Calu3 (cell line): ENCODE data around the gene CALHM4. TPM values are rescaled to one million over a fixed set of nuclear protein-coding genes. Genes with fewer than 3 reads are reported as not detected.

Experiments
- BruUV-seq: library from RNA; stranded (reverse); fragments of 400-500 nt; replicated peaks from 2 replicates; lab custom pipeline; 2021; lab: Mats Ljungman, UMichigan
- CTCF ChIA-PET: fragments of 300-600 bp; sonication (Branson Sonifier 250); formaldehyde crosslinking; loops from one replicate; lab custom pipeline; 2022; ENCODE audit warnings: antibody characterized with exemption; lab: Charles Lee
- DNase-seq: peaks from one replicate; pipeline ENCODE4 v3.0.0; 2022
- H3K27ac Mint-ChIP-seq: one replicate; pipeline ENCODE4 v1.8.0; 2022; ENCODE audit warnings: mixed read lengths; ENCODE audit not compliant: unreplicated experiment
- H3K27me3 Mint-ChIP-seq: one replicate; pipeline ENCODE4 v1.8.0; 2022; ENCODE audit warnings: mixed read lengths; ENCODE audit not compliant: unreplicated experiment
- H3K36me3 Mint-ChIP-seq: one replicate; pipeline ENCODE4 v1.8.0; 2022; ENCODE audit warnings: mild to moderate bottlenecking, moderate library complexity, mixed read lengths; ENCODE audit not compliant: insufficient read depth, unreplicated experiment
- H3K4me1 Mint-ChIP-seq: one replicate; pipeline ENCODE4 v1.8.0; 2022; ENCODE audit warnings: mild to moderate bottlenecking, low read depth, mixed read lengths; ENCODE audit not compliant: unreplicated experiment
- H3K4me3 Mint-ChIP-seq: one replicate; pipeline ENCODE4 v1.8.0; 2022; ENCODE audit warnings: mild to moderate bottlenecking, low read depth, moderate library complexity, mixed read lengths; ENCODE audit not compliant: unreplicated experiment
- H3K9me3 Mint-ChIP-seq: one replicate; pipeline ENCODE4 v1.8.0; 2022; ENCODE audit warnings: low read depth, mixed read lengths; ENCODE audit not compliant: unreplicated experiment
- CTCF ChIP-seq: fragments of 200-600 bp; IDR thresholded peaks from one replicate; pipeline ENCODE4 v1.8.0; 2022; ENCODE audit warnings: antibody characterized with exemption; ENCODE audit not compliant: unreplicated experiment
- intact Hi-C: fragments of 100-400 bp; cut with micrococcal nuclease; formaldehyde crosslinking; loops from one replicate; pipeline ENCODE4 v1.10.0; 2022; ENCODE audit not compliant: unreplicated experiment
- total RNA-seq: library from RNA; stranded (reverse); gene quantifications from 2 replicates; pipeline ENCODE4 v1.2.3, GENCODE V29; 2022

Gene CALHM4
- total RNA-seq, 1 experiment from 2014 or later, result not detected

DNA sequence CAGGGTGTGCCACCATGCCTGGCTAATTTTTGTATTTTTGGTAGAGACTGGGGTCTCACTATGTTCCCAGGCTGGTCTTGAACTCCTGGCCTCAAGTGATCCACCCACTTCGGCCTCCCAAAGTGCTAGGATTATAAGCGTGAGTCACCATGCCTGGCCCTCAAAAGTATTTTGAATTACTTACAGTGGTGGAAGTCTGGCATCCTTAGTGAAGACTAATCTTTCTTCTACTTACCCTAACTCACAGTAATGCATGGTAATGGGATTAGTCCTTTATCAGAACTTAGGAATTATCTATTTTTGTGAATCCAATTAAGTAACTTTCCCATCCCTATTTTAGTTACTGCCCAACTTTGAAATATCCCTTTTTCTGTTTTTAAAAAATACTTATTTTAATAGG is 21.7 kb downstream of the CALHM4 start:
- TF ChIP-seq CTCF, result no peak
- no peaks in the 10 kb centered on the region for H3K4me1 Mint-ChIP-seq
- intact Hi-C loops, result no loop called here
- H3K27me3 Mint-ChIP-seq, result no peaks in the 10 kb centered on the region
- H3K36me3 Mint-ChIP-seq, result peaks cover 26% of the 10 kb centered on the region
- CTCF ChIA-PET, result no interaction called here
- no TSS peak for BruUV-seq
- DNase-seq, result no peak
- no peak overlapping the region for H3K27ac Mint-ChIP-seq
- H3K4me3 Mint-ChIP-seq, result no peak overlapping the region
- no peaks in the 10 kb centered on the region for H3K9me3 Mint-ChIP-seq

GRCh38 chr6:116577486-116577885 is 23.9 kb downstream of the CALHM4 start:
- no peak for TF ChIP-seq CTCF
- CTCF ChIA-PET, result interaction anchor here (0.5 kb wide), 1 partner anchor 60 kb away, joined by 4 read pairs; no protein-coding TSS in a partner anchor
- no TSS peak for BruUV-seq
- DNase-seq, result no peak
- no peaks in the 10 kb centered on the region for H3K27me3 Mint-ChIP-seq
- H3K36me3 Mint-ChIP-seq, result peaks cover 3% of the 10 kb centered on the region
- intact Hi-C loops, result no loop called here
- H3K9me3 Mint-ChIP-seq, result no peaks in the 10 kb centered on the region
- H3K27ac Mint-ChIP-seq, result no peak overlapping the region
- H3K4me3 Mint-ChIP-seq, result no peak overlapping the region
- H3K4me1 Mint-ChIP-seq, result no peaks in the 10 kb centered on the region

GRCh38 chr6:116578335-116578734 is 24.8 kb downstream of the CALHM4 start:
- H3K27me3 Mint-ChIP-seq, result no peaks in the 10 kb centered on the region
- no peak overlapping the region for H3K4me3 Mint-ChIP-seq
- no peak for DNase-seq
- no peak for TF ChIP-seq CTCF
- H3K4me1 Mint-ChIP-seq, result no peaks in the 10 kb centered on the region
- no peaks in the 10 kb centered on the region for H3K36me3 Mint-ChIP-seq
- H3K27ac Mint-ChIP-seq, result no peak overlapping the region
- H3K9me3 Mint-ChIP-seq, result no peaks in the 10 kb centered on the region
- CTCF ChIA-PET, result no interaction called here
- intact Hi-C loops, result no loop called here
- no TSS peak for BruUV-seq

DNA sequence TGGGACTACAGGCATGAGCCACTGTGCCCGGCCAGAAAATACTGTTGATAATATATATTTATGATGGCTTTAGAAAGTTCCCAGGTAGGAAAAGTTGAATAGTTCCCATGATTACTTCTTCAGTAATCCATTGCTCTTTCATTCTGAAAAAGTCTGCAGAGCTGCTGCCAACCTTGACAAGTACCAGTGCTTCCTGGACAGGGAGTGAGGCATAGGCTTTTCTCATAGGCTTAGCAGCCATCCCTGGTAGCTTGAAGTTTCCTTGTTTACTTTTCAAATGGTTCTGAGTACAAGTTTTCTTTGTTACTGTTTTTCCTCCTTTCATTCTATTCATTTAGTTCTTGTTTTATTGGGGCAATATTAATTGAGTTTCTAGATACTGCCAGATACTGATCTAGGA is 25.6 kb downstream of the CALHM4 start:
- no peak for DNase-seq
- H3K36me3 Mint-ChIP-seq, result no peaks in the 10 kb centered on the region
- no peak for TF ChIP-seq CTCF
- no TSS peak for BruUV-seq
- CTCF ChIA-PET, result no interaction called here
- H3K27me3 Mint-ChIP-seq, result no peaks in the 10 kb centered on the region
- H3K4me3 Mint-ChIP-seq, result no peak overlapping the region
- H3K9me3 Mint-ChIP-seq, result no peaks in the 10 kb centered on the region
- intact Hi-C loops, result no loop called here
- no peaks in the 10 kb centered on the region for H3K4me1 Mint-ChIP-seq
- no peak overlapping the region for H3K27ac Mint-ChIP-seq
